Measurements from ENCODE around the gene UBTD1.

UBTD1 gene

DNA sequence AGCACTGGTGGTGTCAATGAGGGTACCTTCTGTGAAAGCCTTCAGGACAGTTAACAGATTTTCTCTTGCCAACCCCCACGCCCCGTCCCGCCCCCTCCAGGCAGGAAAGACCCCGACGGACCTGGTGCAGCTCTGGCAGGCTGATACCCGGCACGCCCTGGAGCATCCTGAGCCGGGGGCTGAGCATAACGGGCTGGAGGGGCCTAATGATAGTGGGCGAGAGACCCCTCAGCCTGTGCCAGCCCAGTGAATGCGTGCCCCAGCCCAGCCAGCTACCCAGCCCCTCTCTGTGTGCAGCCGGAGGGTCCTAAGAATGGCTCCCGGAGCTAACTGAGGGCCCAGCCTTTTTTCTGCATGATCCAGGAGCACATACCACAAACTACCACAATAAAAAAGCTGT lies 84.8 kb downstream of the UBTD1 start:
- no peak for TF ChIP-seq CTCF (IDR thresholded peaks at IDR 0.05; ENCODE audit: low read depth, low read length)
- no peak overlapping the region for H3K4me3 ChIP-seq (ENCODE audit: low read depth, low read length)

DNA sequence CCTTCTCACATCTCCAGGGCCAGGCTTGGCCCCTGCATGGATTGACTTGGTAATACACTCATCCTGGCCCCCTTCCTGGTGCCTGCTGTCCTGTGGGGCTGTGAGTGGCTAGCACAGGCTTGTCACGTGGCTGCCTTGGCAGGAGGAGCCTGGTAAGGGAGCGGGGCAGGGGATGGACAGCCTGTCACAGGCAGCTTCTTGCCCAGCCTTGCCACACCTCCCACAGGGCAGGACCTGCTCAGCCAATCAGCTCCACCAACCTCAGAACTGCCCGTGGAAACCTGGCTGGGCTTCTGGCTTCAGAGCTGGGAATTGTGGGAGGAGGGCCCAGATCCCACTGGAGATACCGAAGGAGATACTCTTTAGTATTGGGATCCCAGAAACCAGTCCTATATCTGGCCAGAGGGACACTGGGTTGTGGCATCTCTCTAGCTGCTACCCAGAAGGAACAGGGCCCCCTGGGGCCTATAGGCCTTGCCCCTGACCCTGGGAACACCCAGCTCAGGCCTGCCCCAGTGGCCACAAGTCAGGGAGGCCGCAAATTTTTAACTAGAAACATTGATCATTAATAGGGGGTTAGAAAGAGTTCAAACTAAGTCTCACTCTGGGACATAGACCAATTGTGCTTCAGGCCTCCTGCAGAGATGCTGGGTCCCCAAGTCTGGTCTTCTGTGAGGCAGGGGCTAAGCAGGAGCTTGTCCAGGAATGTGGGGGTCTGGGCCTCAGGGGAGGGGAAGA lies 85.5 kb downstream of the UBTD1 start, which contains the start of gene HOGA1:
Gene HOGA1, plus strand, starts transcription at position 330 of the 738 bp plus-strand sequence. Its CDS starts 315 bp downstream, at position 645.
- no peak for TF ChIP-seq CTCF (IDR thresholded peaks at IDR 0.05; ENCODE audit: low read depth, low read length)
- no peak within 1 kb of the TSS for H3K4me3 ChIP-seq (ENCODE audit: low read depth, low read length)

GRCh38 chr10:97584798-97585438 lies 86.2 kb downstream of the UBTD1 start:
- H3K4me3 ChIP-seq (ENCODE audit: low read depth, low read length) = no peak overlapping the region

GRCh38 chr10:97585439-97585811 lies 86.7 kb downstream of the UBTD1 start:
- TF ChIP-seq CTCF (IDR thresholded peaks at IDR 0.05; ENCODE audit: low read depth, low read length) = no peak
- no peak overlapping the region for H3K4me3 ChIP-seq (ENCODE audit: low read depth, low read length)

More at GRCh38 chr10:97584798-97585438, 86.2 kb downstream of the UBTD1 start:
- TF ChIP-seq CTCF (IDR thresholded peaks at IDR 0.05; ENCODE audit: low read depth, low read length) = no peak

DNA sequence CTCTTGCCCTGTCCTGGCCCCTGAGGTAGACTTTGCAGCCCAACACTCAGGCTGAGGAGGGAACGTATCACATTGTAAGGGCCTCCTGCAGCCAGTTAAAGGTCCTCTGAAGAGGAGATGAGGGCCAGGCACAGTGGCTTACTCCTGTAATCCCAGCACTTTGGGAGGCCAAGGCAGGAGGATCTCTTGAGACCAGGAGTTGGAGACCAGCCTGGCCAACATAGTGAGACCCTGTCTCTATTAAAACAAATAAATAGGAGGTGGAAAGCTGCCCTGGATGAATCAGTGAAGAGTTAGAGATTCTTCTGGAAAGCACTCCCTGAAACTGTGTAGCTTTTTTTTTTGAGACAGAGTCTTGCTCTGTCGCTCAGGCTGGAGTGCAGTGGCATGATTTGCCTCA lies 88.5 kb downstream of the UBTD1 start:
- H3K4me3 ChIP-seq (ENCODE audit: low read depth, low read length) = no peak overlapping the region
- no peak for TF ChIP-seq CTCF (IDR thresholded peaks at IDR 0.05; ENCODE audit: low read depth, low read length)

DNA sequence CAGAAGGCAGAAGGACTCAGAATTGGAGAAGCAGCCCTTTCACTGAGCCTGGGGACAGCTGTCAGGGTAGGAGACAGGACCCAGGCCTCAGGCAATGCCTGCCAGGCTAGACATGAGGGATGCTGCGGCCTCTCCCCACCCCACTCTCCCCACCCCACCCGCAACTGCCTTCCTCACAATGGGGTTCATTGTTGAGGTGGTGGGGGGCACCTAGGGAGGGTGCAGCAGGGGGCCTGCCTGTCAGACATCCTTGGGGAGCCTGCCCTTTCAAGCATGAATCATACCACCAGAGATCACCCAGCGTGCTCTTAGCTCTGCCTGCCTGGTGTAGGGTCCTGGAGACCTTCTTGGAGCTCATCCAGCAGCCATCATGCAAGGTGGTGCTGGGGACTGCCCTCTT lies 90.8 kb downstream of the UBTD1 start, which contains the start of gene C10orf62:
Gene C10orf62, plus strand, starts transcription at position 243 of the 400 bp plus-strand sequence. CDS start 177 bp downstream, outside the sequence.
- TF ChIP-seq CTCF (IDR thresholded peaks at IDR 0.05; ENCODE audit: low read depth, low read length) = no peak
- H3K4me3 ChIP-seq (ENCODE audit: low read depth, low read length) = no peak within 1 kb of the TSS

Data from WI38 (cell line).